HG03103 (cell line): ENCODE measurements around the gene ARRB2.

Experiments used
- ATAC-seq: cut with Tn5 transposase; IDR thresholded peaks from one replicate; pipeline ENCODE4 v1.9.1; 2021; ENCODE audit warnings: low read depth; ENCODE audit not compliant: unreplicated experiment

ARRB2 gene

GRCh38 chr17:4722678-4723240 is 12.3 kb downstream of the ARRB2 start:
- no peak for ATAC-seq

- no peak for ATAC-seq
Observed at GRCh38 chr17:4724650-4725049, 14.2 kb downstream of the ARRB2 start.

GRCh38 chr17:4725646-4726310 is 15.3 kb downstream of the ARRB2 start:
- ATAC-seq = no peak

GRCh38 chr17:4728124-4728523 is 17.7 kb downstream of the ARRB2 start:
- no peak for ATAC-seq

GRCh38 chr17:4733073-4733531 is 22.7 kb downstream of the ARRB2 start:
- no peak for ATAC-seq

- ATAC-seq = no peak
Observed at GRCh38 chr17:4734857-4735475, 24.5 kb downstream of the ARRB2 start.

GRCh38 chr17:4735876-4736651 is 25.6 kb downstream of the ARRB2 start:
- no peak for ATAC-seq

- ATAC-seq = no peak
Observed at GRCh38 chr17:4738136-4739121, 28.0 kb downstream of the ARRB2 start.

- ATAC-seq = no peak
Observed at GRCh38 chr17:4739122-4740024, 28.9 kb downstream of the ARRB2 start, which contains the start of the genes CXCL16 and ZMYND15. Gene CXCL16 (minus strand): TSS chr17:4739928. CDS start chr17:4739339, 589 bp downstream. Gene ZMYND15 (plus strand): TSS chr17:4739833. CDS start chr17:4740549, 716 bp downstream.

GRCh38 chr17:4740025-4740351 is 29.6 kb downstream of the ARRB2 start:
- ATAC-seq = no peak

- ATAC-seq = no peak
Observed at GRCh38 chr17:4740584-4740983, 30.2 kb downstream of the ARRB2 start.

GRCh38 chr17:4741544-4741943 is 31.1 kb downstream of the ARRB2 start:
- ATAC-seq = no peak

- no peak for ATAC-seq
Observed at GRCh38 chr17:4742133-4742532, 31.7 kb downstream of the ARRB2 start.

- ATAC-seq = no peak
Observed at GRCh38 chr17:4742629-4743028, 32.2 kb downstream of the ARRB2 start.

- no peak for ATAC-seq
Observed at GRCh38 chr17:4743216-4743615, 32.8 kb downstream of the ARRB2 start.

- no peak for ATAC-seq
Observed at GRCh38 chr17:4743898-4744297, 33.5 kb downstream of the ARRB2 start.

GRCh38 chr17:4744999-4745969 is 34.9 kb downstream of the ARRB2 start:
- no peak for ATAC-seq

- ATAC-seq = no peak
Observed at GRCh38 chr17:4747847-4748246, 37.4 kb downstream of the ARRB2 start.
